Renal cortical epithelial cell (primary cell): Measurements from ENCODE around the gene SOX6. TPM values are rescaled to one million over a fixed set of nuclear protein-coding genes. Genes with fewer than 3 reads are reported as not detected.
A peak's percentile ranks its signal among the peaks of the same experiment; 100 is the strongest.
"Not testable (repeated sequence)": the region's sequence is repeated elsewhere in the genome, so short reads cannot be mapped to it uniquely, and the experiment has no call there.

Experiments used
- DNase-seq: peaks from one replicate; pipeline ENCODE4 v3.0.0-alpha.2; 2011; ENCODE audit warnings: low read depth
- total RNA-seq: library from RNA; depleted of rRNA; stranded (reverse); fragments of >200 nt; gene quantifications from 2 replicates; pipeline ENCODE4 v1.2.3, GENCODE V29; 2014

Gene SOX6
- total RNA-seq, 1 donor from 2014 or later, result 12.1 TPM

DNA sequence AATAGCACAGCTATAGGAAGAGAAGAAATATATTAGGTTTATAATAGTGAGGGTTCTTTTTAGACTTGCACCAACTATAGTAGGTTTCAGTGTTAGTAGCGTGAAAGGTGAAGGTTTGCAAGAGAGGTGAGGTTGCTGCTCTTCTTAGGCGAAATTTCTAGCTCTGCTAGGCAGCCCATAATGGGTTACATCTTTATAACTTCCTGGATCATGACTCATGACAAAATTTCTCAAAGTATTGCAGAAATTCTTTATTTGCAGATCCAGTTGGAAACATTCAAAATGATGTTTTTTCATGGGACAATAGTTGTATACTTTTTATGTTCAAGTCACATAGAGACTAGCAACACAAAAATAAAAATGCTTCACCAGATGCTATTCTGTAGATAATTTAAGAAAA, 260.0 kb downstream of the SOX6 start:
- DNase-seq, result peak; percentile 18

DNA sequence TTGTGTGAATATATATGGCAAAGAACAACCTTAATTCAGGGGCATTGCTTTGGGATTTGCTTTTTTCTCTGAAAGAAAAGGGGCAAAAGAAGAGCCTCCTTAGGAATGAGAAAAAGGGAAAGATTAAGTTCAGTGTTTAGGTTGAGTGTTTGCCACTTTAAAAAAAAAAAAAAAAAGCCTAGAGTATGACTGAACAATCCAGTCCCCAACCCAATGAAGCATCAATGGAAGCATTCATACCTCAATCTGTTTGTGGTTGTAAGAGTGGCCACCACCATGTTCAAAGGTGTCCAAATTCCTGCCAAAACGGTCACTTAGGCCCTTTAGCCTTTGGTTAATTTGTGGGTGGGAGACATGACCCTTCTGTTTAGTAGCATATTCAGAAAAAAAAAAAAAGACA, 260.6 kb downstream of the SOX6 start:
- no peak for DNase-seq

DNA sequence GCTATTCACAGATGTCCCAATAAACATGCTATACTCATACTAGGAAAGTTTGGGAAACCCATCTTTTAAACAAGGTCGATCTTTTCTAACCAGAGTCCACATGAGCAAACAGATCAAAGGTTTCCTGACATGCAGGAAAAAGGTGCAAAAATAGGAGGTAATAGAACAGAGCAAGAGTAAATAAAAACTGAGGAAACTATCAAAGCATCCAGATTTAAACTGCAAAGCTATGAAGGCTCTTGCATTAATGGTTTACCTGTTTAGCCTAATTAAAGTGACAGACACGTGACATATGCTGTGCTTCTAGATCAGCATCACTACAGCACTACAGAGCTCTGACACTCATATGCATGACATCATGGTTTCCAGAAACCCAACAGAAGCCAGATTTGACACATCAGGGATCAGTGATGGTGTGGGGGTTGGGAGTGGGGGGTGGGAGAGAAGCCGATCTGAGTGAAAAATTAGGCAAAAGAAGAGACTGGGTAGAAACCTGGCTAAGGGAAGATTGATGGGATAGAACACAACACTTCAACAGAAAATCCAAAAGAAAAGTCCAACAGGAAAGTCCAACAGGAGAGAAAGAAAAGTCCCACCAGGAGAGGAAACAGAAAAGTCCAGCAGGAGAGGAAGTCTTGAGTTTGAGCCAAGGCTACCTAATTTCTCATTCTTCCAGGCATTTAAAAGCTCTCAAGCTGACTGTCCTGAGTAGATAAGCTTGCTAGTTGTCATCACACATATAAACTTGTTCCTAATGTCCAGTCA, 262.3 kb downstream of the SOX6 start:
- no peak for DNase-seq

DNA sequence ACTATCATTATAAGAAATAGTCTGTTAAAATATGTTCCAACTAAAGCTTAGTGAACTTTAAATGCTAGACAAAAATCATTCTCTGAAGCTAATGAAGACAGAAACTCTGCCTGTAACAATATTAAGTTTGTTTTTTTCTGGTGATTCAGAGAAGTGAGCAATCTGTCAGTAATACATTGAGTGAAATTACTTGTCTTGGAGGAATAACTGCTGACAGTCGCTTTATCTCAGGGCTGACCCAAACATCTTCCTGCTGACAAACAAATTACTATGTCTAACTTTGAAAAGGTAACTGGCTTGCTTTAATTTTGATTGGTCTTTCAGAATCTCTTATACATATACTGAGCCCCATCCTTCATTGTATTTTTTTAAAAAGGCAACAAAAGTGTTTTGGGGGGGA, 264.5 kb downstream of the SOX6 start:
- no peak for DNase-seq

DNA sequence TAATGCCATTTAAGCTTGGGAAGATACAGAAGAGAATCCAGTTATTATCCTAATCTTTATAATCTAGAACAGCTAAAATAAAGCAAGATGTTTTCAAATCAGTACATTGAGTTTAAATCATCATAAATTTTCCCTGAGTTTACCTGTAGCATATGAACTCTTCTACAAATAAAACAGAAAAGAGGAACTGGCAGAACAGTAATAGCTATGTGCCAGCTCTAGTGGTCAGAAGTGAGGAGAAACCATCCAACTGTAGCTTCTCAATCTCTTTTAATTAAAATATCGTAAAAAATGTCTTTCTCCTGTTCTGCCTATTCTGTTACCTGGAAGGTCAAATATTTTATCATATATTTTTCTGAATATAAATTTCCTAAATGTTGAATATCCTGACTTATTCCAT, 266.9 kb downstream of the SOX6 start:
- no peak for DNase-seq

DNA sequence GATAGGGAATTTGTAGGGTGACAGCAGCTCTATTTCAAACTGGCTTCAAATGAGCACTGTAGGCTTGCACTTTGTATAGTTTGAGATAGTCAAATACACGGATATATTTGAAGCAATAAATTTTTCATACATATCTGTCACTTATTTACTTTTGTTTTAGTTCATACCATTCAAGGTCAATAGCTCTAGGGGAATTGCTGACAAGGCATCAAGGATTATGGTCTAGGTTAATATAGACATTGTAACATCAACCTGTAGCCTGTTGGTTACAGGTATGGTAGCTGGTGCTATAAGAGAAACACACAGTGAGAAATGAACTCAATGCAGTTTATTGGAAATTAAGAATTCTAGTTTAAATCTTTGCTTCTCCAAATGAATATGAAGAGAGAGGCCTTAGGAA, 267.6 kb downstream of the SOX6 start:
- DNase-seq, result no peak

DNA sequence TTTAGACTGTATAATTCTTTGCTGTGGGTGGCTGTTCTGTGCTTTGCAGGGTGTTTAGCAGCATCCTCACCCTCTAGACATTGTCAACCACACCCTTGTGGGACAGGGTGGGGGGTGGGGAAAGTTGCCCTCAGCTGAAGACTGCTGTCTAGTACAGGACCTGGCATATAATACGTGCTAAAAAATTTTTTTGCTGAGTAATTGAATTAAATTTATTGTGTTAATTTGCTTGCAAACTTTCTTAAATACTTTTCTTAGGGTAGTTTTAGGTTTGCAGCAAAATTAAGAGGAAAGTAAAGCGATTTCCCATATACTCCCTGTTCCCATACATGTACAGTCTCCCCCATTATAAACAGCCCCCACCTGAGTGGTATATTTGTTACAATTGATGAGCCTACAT, 268.5 kb downstream of the SOX6 start:
- DNase-seq, result no peak

DNA sequence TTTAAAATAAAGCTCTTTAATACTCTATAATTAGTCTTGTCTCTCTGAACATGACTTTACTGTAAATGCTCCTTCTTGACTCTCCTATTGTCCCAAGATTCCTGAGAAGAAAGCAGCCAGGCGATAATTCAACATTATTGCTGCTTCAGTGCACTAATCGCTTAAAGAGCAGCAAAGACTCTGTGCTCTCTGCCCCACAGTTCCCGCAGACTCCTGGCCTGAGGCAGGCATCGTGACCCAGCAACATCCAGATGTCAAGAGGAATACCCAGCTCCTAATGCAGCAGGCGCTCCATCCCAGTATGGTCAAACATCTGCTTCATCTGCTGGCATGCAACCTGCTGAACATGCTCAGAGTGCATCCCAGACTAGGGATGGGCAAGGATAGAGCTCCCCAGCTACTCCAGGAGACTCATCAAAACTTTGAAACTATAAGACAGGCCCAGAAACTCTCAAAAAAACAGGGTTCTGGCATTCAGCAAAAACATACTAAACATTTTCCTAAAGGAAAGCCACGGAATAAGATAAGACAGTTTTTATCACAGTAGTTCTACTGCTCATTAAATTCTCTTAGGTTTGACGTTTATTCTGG, 270.0 kb downstream of the SOX6 start:
- peak; percentile 20 for DNase-seq

DNA sequence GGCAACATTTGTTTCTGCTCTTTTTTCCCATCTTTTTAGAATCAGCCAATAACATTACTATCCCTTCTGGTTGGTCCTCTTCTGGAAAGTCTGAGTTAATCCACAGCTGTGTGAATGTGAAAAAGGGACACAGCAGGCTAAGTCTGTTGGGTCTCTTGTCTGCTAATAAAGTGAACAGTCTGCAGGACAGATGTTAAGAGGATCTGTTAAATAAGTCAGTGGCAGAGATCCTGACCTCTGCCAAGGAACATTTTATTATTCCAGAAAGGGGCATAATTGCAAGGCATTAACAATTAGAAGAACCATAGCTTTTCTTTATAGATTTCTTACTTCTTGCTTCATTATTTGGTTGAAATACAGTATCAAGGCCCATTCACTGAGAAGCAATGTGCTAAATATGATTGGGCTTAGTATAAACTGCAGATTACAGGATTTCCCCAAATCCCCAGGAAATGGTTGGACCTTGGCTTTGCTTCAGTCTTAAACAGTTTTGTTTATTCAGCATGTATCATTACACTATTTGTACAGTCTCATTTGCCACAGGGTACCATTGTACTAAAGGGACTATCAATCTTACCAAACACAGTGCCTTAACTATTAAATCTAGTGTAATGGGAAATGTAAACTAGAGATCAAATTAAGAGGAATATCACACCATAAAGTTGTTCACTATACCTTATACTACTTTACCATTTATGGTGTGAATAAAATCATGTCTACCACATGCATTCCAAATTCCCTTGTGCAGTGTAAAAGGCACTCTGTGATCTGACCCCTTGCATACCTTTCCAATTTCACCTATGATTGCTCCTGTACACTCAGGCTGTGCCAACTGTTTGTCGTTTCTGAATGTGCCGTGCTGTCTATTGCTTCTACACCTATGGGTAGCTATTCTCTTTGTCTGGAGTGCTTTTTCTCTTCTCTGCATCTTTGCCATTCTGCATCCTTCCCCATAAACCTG, 274.0 kb downstream of the SOX6 start:
- no peak for DNase-seq

DNA sequence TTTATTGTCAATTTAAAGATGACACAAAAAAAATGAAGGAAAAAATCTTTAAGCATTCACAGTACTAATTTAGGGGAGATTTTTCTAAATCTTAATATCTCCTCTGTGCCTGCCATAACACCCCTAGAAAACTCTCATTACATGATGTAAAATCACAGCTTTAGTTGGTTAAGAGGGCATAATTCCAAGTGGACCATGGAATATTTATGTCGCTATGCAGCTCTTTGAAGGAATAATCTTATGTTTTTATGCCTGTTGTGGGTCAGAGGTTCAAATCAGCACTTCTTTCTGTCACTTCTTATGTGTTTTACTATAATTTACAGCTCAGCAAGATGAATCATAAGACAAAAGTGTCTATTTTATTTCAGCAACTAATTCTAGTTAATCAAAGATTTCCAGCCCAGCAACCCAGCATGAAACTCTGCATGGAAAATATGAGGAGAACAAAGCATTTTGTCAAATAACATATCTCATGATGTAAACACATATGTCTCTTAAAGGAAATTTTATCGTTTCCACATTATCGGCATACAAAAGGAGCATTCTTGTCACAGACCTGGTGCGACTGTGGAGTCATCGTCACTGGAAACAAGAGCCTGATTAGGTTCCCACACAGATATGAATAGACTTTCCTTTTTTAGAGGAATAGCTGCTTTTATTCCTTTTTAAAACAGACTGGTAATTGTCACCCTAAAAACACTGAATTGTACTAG, 274.8 kb downstream of the SOX6 start:
- DNase-seq, result no peak

DNA sequence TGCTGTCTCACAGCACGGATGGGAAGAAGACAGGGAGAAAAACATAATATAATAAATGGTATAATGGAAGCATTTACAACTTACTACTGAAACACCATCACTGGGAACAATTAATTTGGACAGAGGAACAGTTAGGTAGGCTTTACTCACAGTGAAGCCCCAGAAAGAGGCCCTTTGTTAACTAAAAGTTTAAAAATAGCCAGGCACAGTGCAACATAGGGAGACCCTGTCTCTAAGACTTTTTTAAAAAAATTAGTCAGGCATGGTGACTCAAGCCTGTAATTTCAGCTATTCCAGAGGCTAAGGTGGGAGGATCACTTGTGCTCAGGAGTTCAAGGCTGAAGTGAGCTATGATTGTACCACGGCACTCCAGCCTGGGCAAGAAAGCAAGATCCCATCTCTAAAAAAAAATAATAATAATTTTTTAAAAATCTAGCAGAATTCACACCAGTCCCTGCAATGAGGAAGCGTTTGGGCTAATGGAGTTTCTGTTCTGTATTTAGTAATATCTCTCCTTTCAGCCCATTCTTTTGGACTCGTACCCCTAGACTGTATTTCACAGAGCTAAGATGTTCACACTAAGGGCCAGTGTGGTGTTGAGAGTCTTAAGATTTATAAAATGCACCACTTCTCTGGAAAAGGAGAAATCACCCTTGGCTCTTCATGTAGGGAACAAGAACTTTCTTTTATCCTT, 275.5 kb downstream of the SOX6 start:
- DNase-seq, result no peak

DNA sequence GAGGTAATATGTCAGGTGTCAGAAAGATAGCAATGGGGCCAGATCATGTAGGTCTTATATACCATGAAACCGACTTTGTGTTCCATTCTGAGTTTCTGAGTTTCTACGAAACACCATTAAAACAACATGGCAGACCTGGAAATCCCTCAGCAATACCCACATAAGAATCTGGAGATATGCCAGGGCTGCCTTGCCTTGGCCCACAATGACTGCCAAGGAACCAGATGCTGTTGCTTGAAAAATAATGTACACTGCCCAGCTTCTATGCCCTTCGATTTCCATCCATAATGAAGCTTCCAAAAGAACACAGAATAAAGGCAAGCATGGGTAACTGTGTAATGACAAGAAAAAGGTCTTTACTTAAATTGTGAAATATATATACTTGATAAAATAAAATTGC, 277.4 kb downstream of the SOX6 start:
- DNase-seq, result no peak

DNA sequence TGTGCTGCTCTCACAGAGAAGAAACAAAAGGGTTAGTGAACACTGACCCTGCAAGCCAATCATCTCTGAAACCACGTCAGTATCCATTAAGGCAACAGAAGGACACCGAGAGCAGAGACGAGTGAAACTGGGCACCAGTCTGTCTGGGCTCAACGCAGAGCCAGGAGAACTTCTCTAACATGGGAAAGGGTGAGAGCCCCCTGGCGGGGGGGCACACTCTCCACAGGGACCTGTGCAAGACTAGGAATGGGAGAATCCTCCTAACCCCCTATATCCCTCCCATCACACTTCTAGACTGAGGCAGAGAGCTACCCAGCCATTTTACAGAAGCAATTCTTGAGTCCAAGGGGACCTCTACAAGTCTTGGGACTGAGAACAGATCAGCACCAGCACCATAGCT, 285.8 kb downstream of the SOX6 start:
- DNase-seq, result no peak

DNA sequence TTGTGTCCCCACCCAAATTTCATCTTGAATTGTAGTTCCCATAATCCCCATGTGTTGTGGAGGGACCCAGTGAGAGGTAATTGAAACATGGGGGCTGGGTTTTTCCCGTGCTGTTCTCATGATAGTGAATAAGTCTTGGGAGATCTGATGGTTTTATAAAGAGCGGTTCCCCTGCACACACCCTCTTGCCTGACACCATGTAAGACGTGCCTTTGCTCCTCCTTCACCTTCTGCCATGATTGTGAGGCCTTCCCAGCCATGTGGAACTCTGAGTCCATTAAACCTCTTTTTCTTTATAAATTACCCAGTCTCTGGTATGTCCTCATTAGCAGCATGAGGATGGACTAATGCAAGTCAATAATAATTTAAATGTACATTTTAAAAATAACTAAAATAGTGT, 289.1 kb downstream of the SOX6 start:
- not testable (repeated sequence) for DNase-seq

DNA sequence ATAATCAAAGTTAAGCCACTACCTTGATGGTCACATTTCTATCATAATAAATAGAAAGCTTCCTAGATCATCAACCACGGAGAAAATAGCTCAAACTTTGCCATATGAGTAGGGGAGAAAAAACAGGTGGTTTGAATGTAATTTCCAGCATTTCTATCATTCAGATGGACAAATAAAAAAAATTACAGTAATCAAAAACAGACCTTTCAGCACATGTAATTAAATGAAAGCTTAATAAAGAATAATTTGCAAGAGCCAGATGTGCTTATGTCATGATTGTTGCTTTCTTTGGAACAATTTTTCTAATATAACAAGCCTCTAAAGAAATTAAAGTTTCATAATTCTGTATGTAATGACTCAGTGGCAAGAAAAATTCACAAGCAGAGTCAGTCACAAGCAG, 297.0 kb downstream of the SOX6 start:
- no peak for DNase-seq

DNA sequence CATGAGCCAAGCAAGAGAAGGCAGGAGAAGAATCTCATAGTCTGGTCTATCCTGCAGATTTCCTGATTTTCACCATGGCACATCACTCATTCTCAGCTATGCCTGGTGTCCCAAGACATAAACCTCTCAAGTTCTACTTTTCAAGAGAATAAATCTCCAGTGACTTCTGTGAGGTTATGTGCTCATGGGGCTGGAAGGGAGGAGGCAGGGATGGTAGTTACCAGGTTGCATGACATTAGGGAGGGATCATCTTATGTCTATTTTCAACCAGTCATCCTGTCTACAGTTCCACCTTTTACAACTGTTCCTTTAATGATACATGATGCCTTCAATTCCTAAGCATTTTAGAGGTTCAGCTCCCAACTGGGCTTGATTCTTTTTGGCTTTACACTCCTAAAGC, 297.7 kb downstream of the SOX6 start:
- no peak for DNase-seq

DNA sequence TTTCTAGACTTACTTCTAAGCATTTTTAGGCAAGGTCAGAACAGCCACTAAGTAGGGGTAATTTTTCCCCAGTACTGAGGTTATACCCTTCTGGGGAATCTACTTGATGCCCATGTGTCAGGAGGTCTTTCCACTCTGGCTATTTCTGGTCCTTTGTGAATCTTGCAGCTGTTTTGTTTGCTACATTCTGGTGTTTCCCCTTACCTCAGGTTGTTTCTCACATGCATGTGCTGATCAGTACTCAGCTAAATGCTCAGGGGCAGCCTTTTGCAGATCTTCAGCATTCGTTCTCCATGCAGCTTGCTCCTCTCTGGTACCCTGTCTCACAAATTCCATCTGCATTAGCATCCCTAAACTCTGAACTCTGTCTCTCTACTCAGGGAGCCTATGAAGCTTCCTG, 303.6 kb downstream of the SOX6 start:
- no peak for DNase-seq

DNA sequence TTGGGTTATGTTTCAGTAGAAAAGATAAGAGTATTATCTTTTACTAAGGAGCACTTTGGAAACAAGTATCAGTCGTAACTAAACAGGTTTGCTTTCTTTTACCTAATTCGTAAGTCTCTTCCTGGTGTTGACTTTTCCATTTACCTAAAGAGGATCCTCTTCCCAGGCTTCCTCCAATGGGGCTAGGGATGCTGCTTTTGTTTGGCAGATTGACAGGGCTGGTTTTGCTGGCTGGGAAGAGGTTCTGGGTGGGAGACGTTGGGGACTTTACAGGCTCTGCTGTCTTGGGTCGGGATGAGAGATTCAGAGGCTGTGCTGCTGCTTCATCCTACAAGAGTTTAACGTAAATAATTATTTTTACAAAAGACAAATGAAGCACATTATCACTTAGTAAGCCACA, 306.7 kb downstream of the SOX6 start:
- no peak for DNase-seq

DNA sequence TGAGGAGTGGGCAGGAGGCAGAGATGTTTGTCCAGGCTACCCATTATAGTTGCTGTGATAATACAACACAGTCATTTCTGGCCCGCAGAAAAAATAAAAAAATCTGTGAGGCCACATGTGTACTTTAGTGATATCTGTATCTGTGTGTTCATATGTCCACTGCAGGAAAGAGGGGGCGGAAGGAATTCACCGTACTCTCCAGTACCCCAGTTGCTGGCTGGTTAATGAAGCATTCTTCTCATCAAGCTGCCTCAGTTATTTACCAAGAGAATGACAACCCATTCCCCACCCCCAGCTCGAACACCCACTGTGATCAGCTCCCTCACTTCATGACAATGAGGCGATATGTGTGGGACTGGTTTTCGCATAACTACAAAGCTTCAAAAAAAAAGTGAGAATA, 309.3 kb downstream of the SOX6 start:
- no peak for DNase-seq

DNA sequence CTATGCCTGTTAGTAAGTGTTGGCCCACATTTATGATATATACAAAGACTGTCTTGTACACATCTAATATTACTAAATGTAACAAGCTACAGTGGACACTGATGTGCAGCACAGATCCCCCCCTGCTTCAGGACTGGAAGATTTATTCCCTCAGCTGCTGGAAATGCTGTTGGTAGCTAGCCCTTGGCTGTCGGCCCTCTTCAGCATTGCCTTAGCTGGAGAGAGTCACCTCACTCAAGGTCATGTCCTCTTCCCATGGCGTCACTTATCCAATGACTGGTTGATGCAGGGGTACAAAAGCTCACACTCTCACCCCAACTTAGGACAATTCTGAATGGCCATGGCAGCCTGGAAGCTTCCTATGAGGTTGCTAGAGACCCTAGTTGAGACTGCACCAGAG, 312.7 kb downstream of the SOX6 start:
- no peak for DNase-seq

DNA sequence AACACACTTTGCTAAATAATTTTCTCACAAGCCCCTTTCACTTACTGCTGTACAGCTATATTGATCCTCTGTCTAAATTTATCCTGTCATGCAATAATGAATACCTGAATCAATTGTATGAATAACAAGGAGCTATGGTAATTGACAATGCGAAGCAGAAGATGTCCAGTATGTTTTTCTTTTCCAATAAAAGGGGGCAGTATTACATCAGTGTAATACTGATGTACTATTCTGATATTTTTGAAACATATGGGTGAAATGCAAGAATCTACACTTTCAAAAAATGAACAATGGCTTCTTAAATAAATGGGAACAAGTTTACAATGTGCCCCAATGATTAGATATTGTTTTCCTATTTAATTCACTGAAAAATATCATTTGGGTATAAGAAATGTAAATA, 315.1 kb downstream of the SOX6 start:
- no peak for DNase-seq
